Measurements from ENCODE around the gene PTPN3. TPM values are rescaled to one million over a fixed set of nuclear protein-coding genes. Genes with fewer than 3 reads are reported as not detected.

The PTPN3 gene
- total RNA-seq, 1 donor from 2014 or later, result 13.4 TPM

GRCh38 chr9:109478665-109479380 lies 19.3 kb downstream of the PTPN3 start:
- TF ChIP-seq, protein P1, sequence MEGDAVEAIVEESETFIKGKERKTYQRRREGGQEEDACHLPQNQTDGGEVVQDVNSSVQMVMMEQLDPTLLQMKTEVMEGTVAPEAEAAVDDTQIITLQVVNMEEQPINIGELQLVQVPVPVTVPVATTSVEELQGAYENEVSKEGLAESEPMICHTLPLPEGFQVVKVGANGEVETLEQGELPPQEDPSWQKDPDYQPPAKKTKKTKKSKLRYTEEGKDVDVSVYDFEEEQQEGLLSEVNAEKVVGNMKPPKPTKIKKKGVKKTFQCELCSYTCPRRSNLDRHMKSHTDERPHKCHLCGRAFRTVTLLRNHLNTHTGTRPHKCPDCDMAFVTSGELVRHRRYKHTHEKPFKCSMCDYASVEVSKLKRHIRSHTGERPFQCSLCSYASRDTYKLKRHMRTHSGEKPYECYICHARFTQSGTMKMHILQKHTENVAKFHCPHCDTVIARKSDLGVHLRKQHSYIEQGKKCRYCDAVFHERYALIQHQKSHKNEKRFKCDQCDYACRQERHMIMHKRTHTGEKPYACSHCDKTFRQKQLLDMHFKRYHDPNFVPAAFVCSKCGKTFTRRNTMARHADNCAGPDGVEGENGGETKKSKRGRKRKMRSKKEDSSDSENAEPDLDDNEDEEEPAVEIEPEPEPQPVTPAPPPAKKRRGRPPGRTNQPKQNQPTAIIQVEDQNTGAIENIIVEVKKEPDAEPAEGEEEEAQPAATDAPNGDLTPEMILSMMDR (IDR thresholded peaks at IDR 0.05), result no peak
- Histone ChIP-seq H3K27ac (peak overlapping the region; percentile 78), H3K4me1 (peaks cover 23% of the 10 kb centered on the region), H3K36me3 (no peaks in the 10 kb centered on the region), H3K27me3 (ENCODE audit: low read depth) (no peaks in the 10 kb centered on the region), H3K9me3 (no peaks in the 10 kb centered on the region), H3K4me3 (no peak overlapping the region)
- DNase-seq (no peak), ATAC-seq (no peak)
- intact Hi-C loops (cut with DNase I), result no loop called here

GRCh38 chr9:109478051-109478563 lies 20.0 kb downstream of the PTPN3 start:
- H3K27ac ChIP-seq, result peak overlapping the region; percentile 78
- TF ChIP-seq, protein P1 (IDR thresholded peaks at IDR 0.05), result no peak
- intact Hi-C loops (cut with DNase I), result no loop called here

DNA sequence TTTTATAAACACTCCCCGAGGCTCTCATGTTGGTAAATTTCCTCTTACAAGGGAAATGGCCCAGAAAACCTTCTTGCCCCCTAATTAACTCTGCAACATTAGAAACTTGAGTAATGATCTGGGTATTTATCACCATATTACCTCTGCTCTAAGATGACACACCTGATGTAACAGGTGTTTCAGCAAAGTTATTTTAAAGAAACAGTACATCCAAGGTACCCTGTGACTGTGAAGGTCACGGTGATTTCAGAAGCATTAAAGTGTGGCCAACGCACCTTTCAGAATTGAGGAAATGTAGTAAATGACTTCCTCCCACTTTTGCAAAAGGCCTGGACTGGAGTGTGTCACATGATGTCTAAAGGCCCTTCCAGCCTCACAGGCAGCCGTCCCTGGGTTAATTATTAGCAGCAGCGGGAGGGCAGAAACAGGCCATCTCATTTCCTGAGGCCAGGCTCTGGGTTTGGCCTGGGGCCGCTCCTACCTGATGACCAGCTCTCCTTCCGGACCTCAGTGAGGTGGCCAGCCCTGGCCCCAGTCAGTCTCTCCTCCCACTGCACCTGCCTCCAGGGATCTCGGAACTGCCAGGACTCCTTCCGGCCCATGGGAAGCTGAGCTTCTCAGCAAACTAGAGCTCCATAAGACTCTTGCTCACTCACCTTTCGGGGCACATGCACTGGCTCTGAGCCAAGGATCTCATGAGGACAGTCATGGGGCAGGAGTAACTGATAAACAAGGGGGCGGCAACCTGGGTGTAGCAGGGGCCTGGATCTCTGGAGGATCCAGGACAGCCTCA lies 20.7 kb downstream of the PTPN3 start:
- TF ChIP-seq, protein P1 (IDR thresholded peaks at IDR 0.05), result no peak
- Histone ChIP-seq H3K9me3 (no peaks in the 10 kb centered on the region), H3K4me3 (no peak overlapping the region), H3K36me3 (no peaks in the 10 kb centered on the region), H3K27ac (peak overlapping the region; percentile 78), H3K27me3 (ENCODE audit: low read depth) (no peaks in the 10 kb centered on the region), H3K4me1 (peaks cover 24% of the 10 kb centered on the region)
- intact Hi-C loops (cut with DNase I), result no loop called here
- DNase-seq (peak; percentile 90), ATAC-seq (peak; percentile 94 to 96)

More at GRCh38 chr9:109478051-109478563, 20.0 kb downstream of the PTPN3 start:
- DNase-seq (no peak), ATAC-seq (no peak)
- H3K9me3 ChIP-seq, result no peaks in the 10 kb centered on the region
- no peaks in the 10 kb centered on the region for H3K36me3 ChIP-seq
- peaks cover 24% of the 10 kb centered on the region for H3K4me1 ChIP-seq
- H3K27me3 ChIP-seq (ENCODE audit: low read depth), result no peaks in the 10 kb centered on the region
- H3K4me3 ChIP-seq, result no peak overlapping the region

- ATAC-seq (peak; percentile 29 to 60), DNase-seq (no peak)
- Histone ChIP-seq H3K27ac (peak overlapping the region; percentile 78), H3K4me1 (peaks cover 24% of the 10 kb centered on the region), H3K9me3 (no peaks in the 10 kb centered on the region), H3K27me3 (ENCODE audit: low read depth) (peaks cover 1% of the 10 kb centered on the region), H3K4me3 (no peak overlapping the region), H3K36me3 (no peaks in the 10 kb centered on the region)
- TF ChIP-seq, protein P1 (IDR thresholded peaks at IDR 0.05), result no peak
- intact Hi-C loops (cut with DNase I), result no loop called here
Measured at GRCh38 chr9:109476642-109477257, 21.4 kb downstream of the PTPN3 start.

GRCh38 chr9:109475526-109475925 lies 22.6 kb downstream of the PTPN3 start:
- intact Hi-C loops (cut with DNase I), result no loop called here
- H3K27me3 ChIP-seq (ENCODE audit: low read depth), result peaks cover 5% of the 10 kb centered on the region
- peak overlapping the region; percentile 78 for H3K27ac ChIP-seq
- H3K36me3 ChIP-seq, result no peaks in the 10 kb centered on the region
- TF ChIP-seq, protein P1 (IDR thresholded peaks at IDR 0.05), result no peak
- no peak for DNase-seq
- peak in 1 of 2 donors; percentile 3 for ATAC-seq
- H3K4me1 ChIP-seq, result peaks cover 24% of the 10 kb centered on the region
- no peaks in the 10 kb centered on the region for H3K9me3 ChIP-seq
- no peak overlapping the region for H3K4me3 ChIP-seq
